DMS 273 (cell line): ENCODE results near the gene AKR7A3.
A peak's percentile ranks its signal among the peaks of the same experiment; 100 is the strongest.
"Not testable (repeated sequence)": the region's sequence is repeated elsewhere in the genome, so short reads cannot be mapped to it uniquely, and the experiment has no call there.

Experiments
- DNase-seq: peaks from one replicate; lab custom pipeline; 2025; ENCODE audit not compliant: unreplicated experiment; lab: John Stamatoyannopoulos, UW

The AKR7A3 gene

GRCh38 chr1:19256301-19256700, 32.3 kb downstream of the AKR7A3 start:
- not testable (repeated sequence) for DNase-seq

GRCh38 chr1:19255288-19255687, 33.3 kb downstream of the AKR7A3 start:
- DNase-seq = no peak

GRCh38 chr1:19254416-19254815, 34.2 kb downstream of the AKR7A3 start:
- DNase-seq = no peak

- peak; percentile 95 for DNase-seq
Observed at GRCh38 chr1:19251305-19252196, 37.0 kb downstream of the AKR7A3 start, which contains the start of the genes EMC1 and MRTO4. EMC1 (minus strand) TSS chr1:19251524; CDS start chr1:19251509, 15 bp downstream. MRTO4 (plus strand) TSS chr1:19251805; CDS start chr1:19251836, 31 bp downstream.

- no peak for DNase-seq
Observed at GRCh38 chr1:19250629-19251304, 37.8 kb downstream of the AKR7A3 start.

GRCh38 chr1:19240673-19241538, 47.7 kb downstream of the AKR7A3 start:
- peak; percentile 89 for DNase-seq

GRCh38 chr1:19239876-19240275, 48.7 kb downstream of the AKR7A3 start:
- DNase-seq = no peak

GRCh38 chr1:19234224-19234623, 54.3 kb downstream of the AKR7A3 start:
- DNase-seq = no peak
